A549 (cell line): Measurements from ENCODE around the gene BID.

Experiments
- CEBPB ChIP-seq, 2 experiments: fragments of >200 bp in 1 of 2; sonication (Bioruptor Twin) in 1 of 2; formaldehyde crosslinking in 1 of 2; IDR thresholded peaks; 2 replicates each; pipeline ENCODE4 v1.6.1; 2012 to 2016
- CHD2 ChIP-seq: fragments of 150-350 bp; IDR thresholded peaks from 2 replicates; pipeline ENCODE4 v1.6.1; 2014; ENCODE audit warnings: low read length; ENCODE audit not compliant: partially characterized antibody
- CTCF ChIP-seq: fragments of >200 bp; sonication (Bioruptor Twin); formaldehyde crosslinking; IDR thresholded peaks from 3 replicates; pipeline ENCODE4 v1.5.1; 2016
- GATA3 ChIP-seq: IDR thresholded peaks from 2 replicates; pipeline ENCODE4 v1.6.1; 2012; ENCODE audit warnings: borderline replicate concordance
- KDM5A ChIP-seq: fragments of 200-600 bp; sonication (generic); IDR thresholded peaks from 2 replicates; pipeline ENCODE4 v1.6.1; 2016; ENCODE audit warnings: antibody characterized with exemption, mild to moderate bottlenecking
- PHF8 ChIP-seq: fragments of 200-600 bp; sonication (generic); IDR thresholded peaks from 2 replicates; pipeline ENCODE4 v1.6.1; 2016; ENCODE audit warnings: low read depth, mild to moderate bottlenecking, antibody characterized with exemption, moderate library complexity, borderline replicate concordance
- POLR2A ChIP-seq: IDR thresholded peaks from 2 replicates; pipeline ENCODE4 v1.6.1; 2012; ENCODE audit warnings: mild to moderate bottlenecking, low read length
- RAD21 ChIP-seq, 2 experiments: fragments of >200 bp in 1 of 2; sonication (Bioruptor Twin) in 1 of 2; formaldehyde crosslinking in 1 of 2; IDR thresholded peaks in 1 of 2; conservative IDR thresholded peaks in 1 of 2; 2 replicates in 1 of 2; 3 replicates in 1 of 2; pipeline ENCODE4 v1.6.1; 2012 to 2018; ENCODE audit warnings: inconsistent platforms in 1 of 2
- RNF2 ChIP-seq: fragments of 200-600 bp; sonication (generic); IDR thresholded peaks from 2 replicates; pipeline ENCODE4 v1.6.1; 2016; ENCODE audit warnings: low read depth, mild to moderate bottlenecking, antibody characterized with exemption, moderate library complexity, borderline replicate concordance
- USF2 ChIP-seq: fragments of 450-650 bp; IDR thresholded peaks from 2 replicates; pipeline ENCODE4 v1.6.1; 2014; ENCODE audit warnings: antibody characterized with exemption
- TF ChIP-seq, protein P1 (sequence below): fragments of 200-600 bp; sonication (generic); IDR thresholded peaks from 2 replicates; pipeline ENCODE4 v1.6.1; 2016; ENCODE audit warnings: antibody characterized with exemption, mild to moderate bottlenecking, moderate library complexity
- TF ChIP-seq, protein P2 (sequence below): IDR thresholded peaks from 2 replicates; pipeline ENCODE4 v1.6.1; 2012

DNA sequence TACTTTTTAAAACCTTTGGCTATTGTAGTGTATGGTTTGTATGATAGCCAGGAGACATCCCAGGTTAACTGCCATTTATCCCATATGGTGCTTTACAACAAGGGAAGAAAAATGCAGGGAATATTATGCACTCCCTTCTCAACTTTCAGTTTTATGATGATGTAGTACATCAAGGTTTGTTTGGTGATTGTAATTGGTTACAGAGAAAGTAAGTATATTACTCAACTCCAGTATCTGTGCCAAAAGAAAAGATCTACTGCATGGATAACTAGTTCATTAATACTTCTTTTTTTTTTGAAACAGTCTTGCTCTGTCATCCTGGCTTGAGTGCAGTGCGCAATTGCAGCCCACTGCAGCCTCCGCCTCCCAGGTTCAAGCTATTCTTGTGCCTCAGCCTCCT lies 70.5 kb downstream of the BID start:
- TF ChIP-seq CTCF, result no peak
- TF ChIP-seq KDM5A, result no peak
- TF ChIP-seq RNF2, result no peak
- TF ChIP-seq, protein P1, sequence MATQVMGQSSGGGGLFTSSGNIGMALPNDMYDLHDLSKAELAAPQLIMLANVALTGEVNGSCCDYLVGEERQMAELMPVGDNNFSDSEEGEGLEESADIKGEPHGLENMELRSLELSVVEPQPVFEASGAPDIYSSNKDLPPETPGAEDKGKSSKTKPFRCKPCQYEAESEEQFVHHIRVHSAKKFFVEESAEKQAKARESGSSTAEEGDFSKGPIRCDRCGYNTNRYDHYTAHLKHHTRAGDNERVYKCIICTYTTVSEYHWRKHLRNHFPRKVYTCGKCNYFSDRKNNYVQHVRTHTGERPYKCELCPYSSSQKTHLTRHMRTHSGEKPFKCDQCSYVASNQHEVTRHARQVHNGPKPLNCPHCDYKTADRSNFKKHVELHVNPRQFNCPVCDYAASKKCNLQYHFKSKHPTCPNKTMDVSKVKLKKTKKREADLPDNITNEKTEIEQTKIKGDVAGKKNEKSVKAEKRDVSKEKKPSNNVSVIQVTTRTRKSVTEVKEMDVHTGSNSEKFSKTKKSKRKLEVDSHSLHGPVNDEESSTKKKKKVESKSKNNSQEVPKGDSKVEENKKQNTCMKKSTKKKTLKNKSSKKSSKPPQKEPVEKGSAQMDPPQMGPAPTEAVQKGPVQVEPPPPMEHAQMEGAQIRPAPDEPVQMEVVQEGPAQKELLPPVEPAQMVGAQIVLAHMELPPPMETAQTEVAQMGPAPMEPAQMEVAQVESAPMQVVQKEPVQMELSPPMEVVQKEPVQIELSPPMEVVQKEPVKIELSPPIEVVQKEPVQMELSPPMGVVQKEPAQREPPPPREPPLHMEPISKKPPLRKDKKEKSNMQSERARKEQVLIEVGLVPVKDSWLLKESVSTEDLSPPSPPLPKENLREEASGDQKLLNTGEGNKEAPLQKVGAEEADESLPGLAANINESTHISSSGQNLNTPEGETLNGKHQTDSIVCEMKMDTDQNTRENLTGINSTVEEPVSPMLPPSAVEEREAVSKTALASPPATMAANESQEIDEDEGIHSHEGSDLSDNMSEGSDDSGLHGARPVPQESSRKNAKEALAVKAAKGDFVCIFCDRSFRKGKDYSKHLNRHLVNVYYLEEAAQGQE, result no peak
- TF ChIP-seq USF2, result no peak
- TF ChIP-seq POLR2A, result no peak
- TF ChIP-seq PHF8, result no peak
- TF ChIP-seq GATA3, result no peak
- no peak for TF ChIP-seq RAD21 (conservative IDR thresholded peaks at IDR 0.05 in 1 of 2, IDR thresholded peaks at IDR 0.05 in 1 of 2)
- TF ChIP-seq, protein P2, sequence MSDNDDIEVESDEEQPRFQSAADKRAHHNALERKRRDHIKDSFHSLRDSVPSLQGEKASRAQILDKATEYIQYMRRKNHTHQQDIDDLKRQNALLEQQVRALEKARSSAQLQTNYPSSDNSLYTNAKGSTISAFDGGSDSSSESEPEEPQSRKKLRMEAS, result no peak
- no peak for TF ChIP-seq CEBPB (IDR thresholded peaks at IDR 0.05)
- no peak for TF ChIP-seq CHD2
